HAP-1 (cell line): Measurements from ENCODE around the gene CCDC106.

Experiments
- DNase-seq, 2 experiments: peaks; one replicate each; pipeline ENCODE4 v3.0.0-alpha.2; 2016 to 2020; ENCODE audit warnings: low spot score in 2 of 2
- H3K27me3 ChIP-seq: fragments of 250-450 bp; sonication (Bioruptor Pico); 2 replicates; pipeline ENCODE4 v1.5.1; 2020; ENCODE audit warnings: low read depth, mild to moderate bottlenecking, moderate library complexity
- H3K36me3 ChIP-seq: fragments of 250-450 bp; sonication (Bioruptor Pico); replicated peaks from 2 replicates; pipeline ENCODE4 v1.5.1; 2020; ENCODE audit warnings: mild to moderate bottlenecking
- H3K4me1 ChIP-seq: fragments of 250-450 bp; sonication (Bioruptor Pico); 2 replicates; pipeline ENCODE4 v1.5.1; 2020; ENCODE audit warnings: mild to moderate bottlenecking
- H3K4me3 ChIP-seq: fragments of 250-450 bp; sonication (Bioruptor Pico); 2 replicates; pipeline ENCODE4 v1.5.1; 2020; ENCODE audit warnings: mild to moderate bottlenecking, moderate library complexity
- H3K9me3 ChIP-seq: fragments of 250-450 bp; sonication (Bioruptor Pico); 2 replicates; pipeline ENCODE4 v1.5.1; 2020; ENCODE audit warnings: mild to moderate bottlenecking, moderate library complexity
- in situ Hi-C: fragments of 300-500 bp; cut with MboI; formaldehyde crosslinking; loops from 3 replicates; pipeline ENCODE4 v1.14.3; 2020; ENCODE audit warnings: low sequenced_read_pairs, inconsistent platforms, mixed read lengths

CCDC106 gene

DNA sequence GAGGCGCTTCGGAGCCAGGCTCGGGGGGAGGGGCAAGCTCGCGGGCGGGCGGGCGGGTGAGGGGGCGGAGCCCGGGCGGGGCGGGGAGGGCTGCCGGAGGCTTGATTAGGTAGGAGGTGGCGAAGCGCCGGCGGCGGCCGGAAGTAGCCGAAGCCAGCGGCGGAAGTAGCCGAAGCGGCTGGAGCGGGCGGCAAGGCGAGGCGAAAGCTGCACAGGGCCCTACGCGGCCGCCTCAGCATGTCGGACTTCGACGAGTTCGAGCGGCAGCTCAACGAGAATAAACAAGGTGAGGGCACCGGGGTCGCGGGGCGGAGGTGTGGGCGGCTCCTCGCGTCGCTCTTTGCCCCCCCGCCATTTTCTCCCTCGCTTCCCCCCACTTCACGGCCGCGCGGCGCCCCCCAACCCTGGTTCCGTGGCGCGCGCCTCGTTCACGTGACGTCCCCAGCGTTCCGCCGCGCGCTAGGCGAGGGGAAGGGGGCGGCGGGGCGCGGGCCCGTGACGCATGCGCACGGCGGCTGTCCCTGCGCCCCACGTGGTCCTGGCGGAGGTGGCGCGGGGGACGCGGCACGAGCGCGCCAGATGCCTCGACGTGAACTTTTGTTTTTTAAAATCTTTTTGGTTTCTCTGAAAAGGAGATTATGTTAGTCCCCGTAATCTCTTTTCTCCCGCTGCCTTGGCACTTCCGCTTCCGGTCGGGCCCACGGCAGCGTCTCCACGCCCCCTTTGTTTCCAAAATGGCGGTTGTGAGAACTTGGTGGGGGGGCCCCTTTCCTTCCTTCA is 7.0 kb downstream of the CCDC106 start, which contains the start of gene U2AF2:
Gene U2AF2, plus strand, starts transcription at position 168 of the 780 bp plus-strand sequence. Its CDS starts 70 bp downstream, at position 238.
- Histone ChIP-seq H3K36me3 (peaks cover 28% of the 10 kb centered on the region), H3K4me1 (peaks cover 11% of the 10 kb centered on the region), H3K9me3 (no peaks in the 10 kb centered on the region), H3K27me3 (no peaks in the 10 kb centered on the region), H3K4me3 (peak within 1 kb of the TSS; percentile 95)
- peak; percentile 80 to 97 for DNase-seq
- in situ Hi-C loops = loop anchor here (25.0 kb wide), 2 partner anchors 1193 to 1468 kb away; partner anchors contain the start of genes CDC42EP5, LENG9, MBOAT7 and TSEN34

DNA sequence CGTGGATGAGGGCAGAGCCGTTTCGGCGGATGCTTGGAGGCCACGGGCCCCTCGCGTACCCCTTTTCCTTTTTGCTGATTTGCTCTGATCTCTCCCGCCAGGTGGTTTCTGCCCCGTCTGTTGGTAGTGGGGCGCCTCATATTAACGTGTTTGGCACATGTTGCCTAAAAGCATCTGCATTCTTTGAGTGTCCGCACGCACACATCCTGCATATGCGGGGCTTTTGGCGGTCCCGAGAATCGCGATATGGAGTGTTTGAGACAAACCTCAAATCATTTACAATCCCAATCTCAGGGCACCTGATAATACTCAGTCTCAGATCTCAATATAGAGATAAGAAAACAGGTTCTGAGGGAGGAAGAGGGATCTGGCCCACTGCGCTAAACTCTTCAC is 7.6 kb downstream of the CCDC106 start:
- in situ Hi-C loops = loop anchor here (25.0 kb wide), 2 partner anchors 1193 to 1468 kb away; partner anchors contain the start of genes CDC42EP5, LENG9, MBOAT7 and TSEN34
- peaks cover 34% of the 10 kb centered on the region for H3K36me3 ChIP-seq
- H3K27me3 ChIP-seq = no peaks in the 10 kb centered on the region
- peak overlapping the region; percentile 95 for H3K4me3 ChIP-seq
- no peaks in the 10 kb centered on the region for H3K9me3 ChIP-seq
- H3K4me1 ChIP-seq = peaks cover 11% of the 10 kb centered on the region
- no peak for DNase-seq

DNA sequence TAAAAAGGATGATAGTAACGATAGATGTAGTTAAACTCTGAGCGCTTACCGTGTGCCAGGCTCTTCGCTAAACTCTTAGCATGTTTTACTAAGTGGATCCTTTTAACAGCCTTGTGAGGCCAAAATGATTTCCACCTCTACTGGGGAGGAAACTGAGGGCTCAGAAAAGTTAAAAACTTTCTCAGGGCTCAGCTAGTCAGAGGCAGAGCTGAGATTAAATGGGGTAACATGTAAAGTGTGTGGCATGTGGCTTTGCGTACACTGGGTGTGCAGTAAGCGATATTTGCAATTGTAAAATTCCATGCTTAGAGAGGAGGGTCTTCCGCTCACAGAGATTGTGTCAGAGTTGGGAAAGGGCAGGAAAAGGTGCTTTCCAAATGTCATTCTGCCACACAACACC is 8.5 kb downstream of the CCDC106 start:
- in situ Hi-C loops = loop anchor here (25.0 kb wide), 2 partner anchors 1194 to 1469 kb away; partner anchors contain the start of genes CDC42EP5, LENG9, MBOAT7 and TSEN34
- no peak for DNase-seq
- peak overlapping the region; percentile 95 for H3K4me3 ChIP-seq
- peaks cover 43% of the 10 kb centered on the region for H3K36me3 ChIP-seq
- no peaks in the 10 kb centered on the region for H3K9me3 ChIP-seq
- no peaks in the 10 kb centered on the region for H3K27me3 ChIP-seq
- H3K4me1 ChIP-seq = peaks cover 11% of the 10 kb centered on the region

DNA sequence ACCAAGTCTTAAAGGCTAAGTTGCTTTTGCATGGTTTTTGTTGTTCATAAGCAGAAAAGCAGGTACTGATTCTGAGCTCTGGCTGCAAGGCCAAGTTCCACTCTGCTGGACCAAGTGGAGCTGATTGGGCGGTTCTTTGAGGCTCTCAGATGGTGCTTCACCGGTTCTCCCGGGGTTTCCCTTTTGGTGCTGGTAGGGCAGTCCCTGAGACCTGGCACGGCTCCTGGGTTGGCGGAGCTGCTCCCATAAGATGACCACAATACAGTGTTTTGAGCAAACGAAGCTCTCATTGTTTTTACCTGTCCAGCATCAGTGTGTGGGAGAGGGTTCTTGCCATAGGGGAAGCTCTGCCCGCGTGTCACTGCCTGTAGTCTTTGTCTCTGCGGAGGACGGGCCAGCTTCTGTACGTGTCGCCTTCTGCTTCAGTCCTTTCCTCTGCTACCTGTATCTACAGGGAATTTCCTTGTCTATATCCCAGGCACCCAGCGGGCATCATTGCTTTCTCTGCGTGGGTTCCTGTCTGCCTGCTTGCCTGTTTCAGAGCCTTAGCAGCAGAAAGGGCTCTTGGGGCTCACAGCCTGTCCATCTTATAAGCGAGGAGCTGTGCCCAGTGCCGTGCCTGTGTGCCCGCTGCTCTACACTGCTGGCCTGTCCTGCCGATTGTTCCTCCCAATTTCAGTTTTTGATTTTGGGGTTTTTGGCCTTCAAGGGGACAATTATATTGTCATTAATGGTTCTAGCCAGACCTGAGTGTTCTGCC is 9.2 kb downstream of the CCDC106 start:
- Histone ChIP-seq H3K27me3 (no peaks in the 10 kb centered on the region), H3K9me3 (no peaks in the 10 kb centered on the region), H3K36me3 (peaks cover 49% of the 10 kb centered on the region), H3K4me3 (peak overlapping the region; percentile 95), H3K4me1 (peaks cover 11% of the 10 kb centered on the region)
- no peak for DNase-seq
- in situ Hi-C loops = loop anchor here (25.0 kb wide), 2 partner anchors 1195 to 1470 kb away; partner anchors contain the start of genes CDC42EP5, LENG9, MBOAT7 and TSEN34

DNA sequence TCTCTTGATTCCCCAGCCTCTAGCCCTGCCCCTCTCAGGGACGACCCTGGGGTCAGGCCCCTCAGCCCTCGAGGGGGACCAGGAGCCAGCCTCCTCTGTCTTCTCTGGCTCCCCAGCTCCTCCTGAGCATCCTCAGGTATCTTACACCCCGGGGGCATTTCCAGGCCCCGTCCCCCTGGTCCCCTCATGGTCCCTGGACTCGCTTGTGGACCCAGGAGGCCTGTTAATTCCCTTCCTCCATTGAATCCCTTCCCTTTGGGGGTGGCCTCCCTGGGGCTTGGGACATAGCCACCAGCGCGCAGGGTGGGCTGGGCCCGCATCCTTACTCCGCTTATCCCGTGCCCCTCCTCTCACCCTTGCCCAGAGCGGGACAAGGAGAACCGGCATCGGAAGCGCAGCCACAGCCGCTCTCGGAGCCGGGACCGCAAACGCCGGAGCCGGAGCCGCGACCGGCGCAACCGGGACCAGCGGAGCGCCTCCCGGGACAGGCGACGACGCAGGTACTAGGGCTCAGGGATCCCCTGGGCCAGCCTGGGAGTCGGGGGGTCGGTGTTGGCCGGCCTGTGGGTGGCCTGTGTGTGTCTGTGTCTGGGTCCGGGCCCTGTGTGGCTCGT is 10.9 kb downstream of the CCDC106 start:
- H3K36me3 ChIP-seq = peaks cover 65% of the 10 kb centered on the region
- no peak for DNase-seq
- in situ Hi-C loops = loop anchor here (25.0 kb wide), 2 partner anchors 1197 to 1472 kb away; partner anchors contain the start of genes CDC42EP5, LENG9, MBOAT7 and TSEN34
- H3K4me1 ChIP-seq = peaks cover 11% of the 10 kb centered on the region
- H3K4me3 ChIP-seq = no peak overlapping the region
- H3K27me3 ChIP-seq = no peaks in the 10 kb centered on the region
- no peaks in the 10 kb centered on the region for H3K9me3 ChIP-seq

DNA sequence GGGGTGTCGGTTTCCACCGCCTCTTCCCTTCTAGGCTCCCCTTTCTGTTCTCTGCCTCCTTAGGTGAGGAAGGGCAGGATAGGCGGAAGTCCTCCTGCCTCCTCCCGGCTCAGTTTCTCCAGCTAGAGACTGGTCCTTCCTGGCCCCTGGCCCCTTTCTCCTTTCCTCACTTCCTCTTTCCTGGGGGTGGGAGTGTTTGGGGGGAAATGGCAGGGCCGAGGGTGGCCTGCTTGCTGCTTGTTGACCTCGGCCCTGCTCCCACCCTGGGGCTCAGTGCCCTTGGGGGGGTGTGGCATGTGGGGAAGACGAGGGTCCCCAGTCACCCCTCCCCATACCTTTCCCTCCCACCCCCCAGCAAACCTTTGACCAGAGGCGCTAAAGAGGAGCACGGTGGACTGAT is 11.8 kb downstream of the CCDC106 start:
- Histone ChIP-seq H3K9me3 (no peaks in the 10 kb centered on the region), H3K4me1 (peaks cover 11% of the 10 kb centered on the region), H3K4me3 (no peak overlapping the region), H3K27me3 (no peaks in the 10 kb centered on the region), H3K36me3 (peaks cover 74% of the 10 kb centered on the region)
- in situ Hi-C loops = loop anchor here (25.0 kb wide), 2 partner anchors 1198 to 1473 kb away; partner anchors contain the start of genes CDC42EP5, LENG9, MBOAT7 and TSEN34
- DNase-seq = no peak

DNA sequence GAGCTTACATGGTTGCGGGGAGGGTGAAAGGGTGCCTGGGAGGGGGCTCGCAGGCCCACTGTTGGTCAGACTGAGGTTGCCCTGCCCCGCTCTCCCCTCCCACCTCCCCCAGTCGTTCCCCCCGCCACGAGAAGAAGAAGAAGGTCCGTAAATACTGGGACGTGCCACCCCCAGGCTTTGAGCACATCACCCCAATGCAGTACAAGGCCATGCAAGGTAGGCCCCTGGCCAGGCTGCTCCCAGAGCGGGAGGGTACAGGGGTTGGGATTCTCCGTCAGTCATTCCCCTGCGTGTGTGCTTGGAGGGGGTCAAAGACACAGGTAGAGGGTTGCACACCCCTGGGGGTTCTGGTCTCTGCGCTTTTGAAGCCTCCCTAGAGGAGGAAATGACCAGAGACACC is 12.4 kb downstream of the CCDC106 start:
- H3K4me3 ChIP-seq = no peak overlapping the region
- DNase-seq = no peak
- no peaks in the 10 kb centered on the region for H3K27me3 ChIP-seq
- in situ Hi-C loops = loop anchor here (25.0 kb wide), 2 partner anchors 1198 to 1473 kb away; partner anchors contain the start of genes CDC42EP5, LENG9, MBOAT7 and TSEN34
- peaks cover 72% of the 10 kb centered on the region for H3K36me3 ChIP-seq
- no peaks in the 10 kb centered on the region for H3K9me3 ChIP-seq
- H3K4me1 ChIP-seq = peaks cover 11% of the 10 kb centered on the region

DNA sequence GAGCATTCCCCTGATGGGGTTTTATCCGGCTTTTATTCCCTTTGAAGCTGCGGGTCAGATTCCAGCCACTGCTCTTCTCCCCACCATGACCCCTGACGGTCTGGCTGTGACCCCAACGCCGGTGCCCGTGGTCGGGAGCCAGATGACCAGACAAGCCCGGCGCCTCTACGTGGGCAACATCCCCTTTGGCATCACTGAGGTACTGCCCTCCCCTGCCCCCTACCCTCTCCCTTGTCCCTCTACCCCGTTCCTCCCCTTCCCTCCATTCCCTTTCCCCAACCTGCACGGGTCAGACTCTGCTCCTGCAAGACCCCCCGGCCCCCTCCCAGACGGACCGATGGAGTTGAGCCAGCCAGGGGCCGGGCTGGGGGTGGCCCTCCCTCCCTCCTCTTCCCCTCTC is 13.0 kb downstream of the CCDC106 start:
- peaks cover 72% of the 10 kb centered on the region for H3K36me3 ChIP-seq

DNA sequence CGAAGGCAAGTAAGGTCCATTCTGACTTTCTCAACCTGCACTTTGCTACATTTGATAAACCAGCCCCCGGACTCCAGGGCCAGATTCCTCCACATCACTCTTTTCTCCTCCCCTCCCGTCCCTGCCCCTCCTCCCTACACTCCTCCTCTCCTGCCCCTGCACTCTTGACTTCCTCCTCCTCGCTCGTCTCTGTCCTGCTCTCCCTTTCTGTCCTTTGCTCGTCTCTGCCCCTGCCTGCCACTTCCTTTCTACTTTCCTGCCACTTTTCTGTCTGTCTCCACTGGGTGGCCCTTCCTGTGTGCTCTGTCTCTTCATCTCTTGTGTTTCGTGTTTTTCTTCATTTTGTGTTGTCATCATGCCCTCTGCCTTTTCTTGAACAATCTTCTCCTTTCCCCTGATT is 13.8 kb downstream of the CCDC106 start:
- H3K4me3 ChIP-seq = no peak overlapping the region
- DNase-seq = no peak
- in situ Hi-C loops = loop anchor here (25.0 kb wide), 2 partner anchors 1200 to 1475 kb away; partner anchors contain the start of genes CDC42EP5, LENG9, MBOAT7 and TSEN34
- no peaks in the 10 kb centered on the region for H3K27me3 ChIP-seq
- H3K4me1 ChIP-seq = peaks cover 11% of the 10 kb centered on the region
- peaks cover 76% of the 10 kb centered on the region for H3K36me3 ChIP-seq
- no peaks in the 10 kb centered on the region for H3K9me3 ChIP-seq

More for the DNA sequence above, 13.0 kb downstream of the CCDC106 start:
- no peaks in the 10 kb centered on the region for H3K9me3 ChIP-seq
- DNase-seq = no peak
- no peak overlapping the region for H3K4me3 ChIP-seq
- no peaks in the 10 kb centered on the region for H3K27me3 ChIP-seq
- in situ Hi-C loops = loop anchor here (25.0 kb wide), 2 partner anchors 1199 to 1474 kb away; partner anchors contain the start of genes CDC42EP5, LENG9, MBOAT7 and TSEN34
- H3K4me1 ChIP-seq = peaks cover 11% of the 10 kb centered on the region

DNA sequence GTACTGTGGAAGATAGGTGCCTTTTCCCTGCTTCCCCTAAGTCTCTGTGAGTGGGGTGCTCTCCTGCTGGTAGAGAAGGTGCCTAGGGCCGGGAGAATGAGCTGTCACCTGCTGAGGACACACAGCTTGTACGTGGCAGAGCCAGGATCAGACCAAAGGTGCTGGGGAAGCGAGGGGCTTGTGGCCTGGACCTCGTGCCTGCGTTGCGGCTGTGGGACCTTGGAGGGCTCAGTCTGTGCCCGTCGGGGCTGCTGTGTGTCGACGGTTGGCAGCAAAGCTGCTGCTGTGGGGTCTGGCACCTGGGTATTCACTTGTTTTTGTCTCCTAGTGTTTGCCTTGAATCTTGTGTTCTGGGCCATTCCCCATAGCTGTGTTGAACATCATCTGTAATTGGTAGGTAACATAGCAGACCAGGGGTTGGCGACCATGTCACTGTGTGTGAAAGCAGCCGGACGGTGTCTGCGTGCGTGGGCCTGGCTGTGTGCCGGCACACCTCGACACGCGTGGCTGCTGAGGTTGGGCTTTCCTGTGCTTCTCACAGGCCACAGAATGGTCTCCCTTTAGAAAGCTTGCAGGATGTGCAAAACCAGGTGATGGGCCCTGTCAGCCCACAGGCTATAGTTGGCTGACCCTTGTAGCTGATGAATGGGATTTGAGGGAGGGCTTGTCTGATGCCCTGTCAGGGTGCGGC is 16.0 kb downstream of the CCDC106 start:
- no peak for DNase-seq
- peaks cover 91% of the 10 kb centered on the region for H3K36me3 ChIP-seq
- no peaks in the 10 kb centered on the region for H3K27me3 ChIP-seq
- in situ Hi-C loops = loop anchor here (25.0 kb wide), 2 partner anchors 1202 to 1477 kb away; partner anchors contain the start of genes CDC42EP5, LENG9, MBOAT7 and TSEN34
- H3K4me1 ChIP-seq = no peaks in the 10 kb centered on the region
- H3K9me3 ChIP-seq = no peaks in the 10 kb centered on the region
- no peak overlapping the region for H3K4me3 ChIP-seq

DNA sequence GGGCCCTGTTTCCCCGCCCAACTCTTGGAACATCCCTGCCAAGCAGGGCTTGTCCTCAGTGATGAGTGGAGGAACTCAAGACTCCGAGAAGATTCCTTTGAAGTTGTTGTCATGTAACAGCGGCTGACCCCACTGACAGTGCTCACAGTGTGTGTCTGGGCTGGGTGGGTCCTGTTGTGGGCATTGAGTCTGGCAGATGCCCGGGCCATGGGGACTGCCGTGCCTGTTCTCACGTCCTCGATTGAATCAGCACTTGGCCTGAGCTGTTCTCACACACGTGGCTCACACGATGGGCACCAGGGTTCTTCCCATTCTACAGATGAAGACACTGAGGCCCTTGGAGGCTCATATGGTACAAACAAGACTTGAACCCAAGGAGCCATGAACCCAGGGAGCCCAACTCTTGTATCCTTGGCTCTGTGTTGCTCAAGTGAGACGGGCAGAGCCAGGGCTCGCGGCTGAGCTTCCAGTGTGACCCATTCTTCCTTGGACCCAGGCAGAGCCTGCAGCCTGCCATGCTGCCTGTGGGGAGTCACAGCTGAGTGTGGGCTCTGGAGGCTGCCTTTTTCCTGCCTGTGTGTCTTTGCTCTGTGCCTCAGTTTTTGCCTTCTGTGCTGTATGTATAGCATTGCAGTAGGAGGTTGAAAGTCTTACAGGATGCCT is 18.5 kb downstream of the CCDC106 start:
- H3K4me3 ChIP-seq = no peak overlapping the region
- in situ Hi-C loops = loop anchor here (25.0 kb wide), 2 partner anchors 1204 to 1479 kb away; partner anchors contain the start of genes CDC42EP5, LENG9, MBOAT7 and TSEN34
- H3K9me3 ChIP-seq = no peaks in the 10 kb centered on the region
- no peaks in the 10 kb centered on the region for H3K4me1 ChIP-seq
- H3K27me3 ChIP-seq = no peaks in the 10 kb centered on the region
- peaks cover 85% of the 10 kb centered on the region for H3K36me3 ChIP-seq
- DNase-seq = no peak

DNA sequence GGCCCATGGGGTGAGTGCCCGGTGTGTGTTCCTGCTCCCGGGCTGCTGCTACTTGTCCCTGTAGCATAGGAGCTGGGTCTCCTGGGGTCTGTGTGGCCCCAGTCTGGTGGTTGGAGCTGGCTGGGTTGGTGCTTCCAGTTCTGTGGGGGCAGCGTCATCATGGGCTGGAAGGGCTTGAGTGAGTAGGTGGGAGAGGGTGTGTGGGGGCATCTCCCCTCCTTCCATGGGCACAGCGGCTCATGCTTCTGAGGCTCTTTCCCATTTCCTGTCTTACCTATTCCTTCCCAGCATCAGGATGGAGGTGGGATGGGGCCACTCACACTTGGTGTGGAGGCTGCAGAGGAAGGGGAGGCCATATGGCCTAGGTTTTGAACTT is 19.0 kb downstream of the CCDC106 start:
- H3K9me3 ChIP-seq = no peaks in the 10 kb centered on the region
- peaks cover 80% of the 10 kb centered on the region for H3K36me3 ChIP-seq
- H3K4me1 ChIP-seq = no peaks in the 10 kb centered on the region
- DNase-seq = no peak
- H3K4me3 ChIP-seq = no peak overlapping the region
- in situ Hi-C loops = loop anchor here (25.0 kb wide), 2 partner anchors 1205 to 1480 kb away; partner anchors contain the start of genes CDC42EP5, LENG9, MBOAT7 and TSEN34
- no peaks in the 10 kb centered on the region for H3K27me3 ChIP-seq
